H9 (cell line): ENCODE results near the gene ADAMTS2. TPM values are rescaled to one million over a fixed set of nuclear protein-coding genes. Genes with fewer than 3 reads are reported as not detected.

Source experiments
- DNase-seq: peaks from one replicate; pipeline ENCODE4 v3.0.0-alpha.2; 2017
- H2AFZ ChIP-seq: one replicate; pipeline ENCODE4 v1.6.1; 2013; ENCODE audit warnings: mild to moderate bottlenecking, low read length, control low read depth, moderate library complexity
- H2AK5ac ChIP-seq: 2 replicates; pipeline ENCODE4 v1.6.1; 2013; ENCODE audit warnings: low read length, control low read depth, mixed read lengths; ENCODE audit not compliant: insufficient read length
- H2BK120ac ChIP-seq: one replicate; pipeline ENCODE4 v1.6.1; 2013; ENCODE audit warnings: low read depth, mild to moderate bottlenecking, low read length, control low read depth, inconsistent platforms; ENCODE audit not compliant: poor library complexity, severe bottlenecking
- H2BK12ac ChIP-seq: 2 replicates; pipeline ENCODE4 v1.6.1; 2013; ENCODE audit warnings: low read length, control low read depth, mixed read lengths, low read depth; ENCODE audit not compliant: insufficient read length
- H2BK15ac ChIP-seq: 2 replicates; pipeline ENCODE4 v1.6.1; 2013; ENCODE audit warnings: low read depth, low read length, control low read depth
- H2BK20ac ChIP-seq: one replicate; pipeline ENCODE4 v1.6.1; 2013; ENCODE audit warnings: low read depth, mild to moderate bottlenecking, low read length, control low read depth, inconsistent platforms; ENCODE audit not compliant: poor library complexity, severe bottlenecking
- H2BK5ac ChIP-seq: 2 replicates; pipeline ENCODE4 v1.6.1; 2013; ENCODE audit warnings: low read length, control low read depth, mixed read lengths; ENCODE audit not compliant: insufficient read length
- H3K14ac ChIP-seq: 2 replicates; pipeline ENCODE4 v1.6.1; 2013; ENCODE audit warnings: low read length, control low read depth; ENCODE audit not compliant: insufficient read depth
- H3K18ac ChIP-seq: 2 replicates; pipeline ENCODE4 v1.6.1; 2013; ENCODE audit warnings: low read depth, mild to moderate bottlenecking, mixed read lengths, low read length, control low read depth; ENCODE audit not compliant: insufficient read length
- H3K23ac ChIP-seq: 2 replicates; pipeline ENCODE4 v1.6.1; 2013; ENCODE audit warnings: low read length, control low read depth, mixed read lengths, low read depth; ENCODE audit not compliant: insufficient read length
- H3K23me2 ChIP-seq: 2 replicates; pipeline ENCODE4 v1.6.1; 2013; ENCODE audit warnings: low read depth, mild to moderate bottlenecking, mixed read lengths, low read length, control low read depth; ENCODE audit not compliant: insufficient read length, poor library complexity, severe bottlenecking
- H3K27ac ChIP-seq: 2 replicates; pipeline ENCODE4 v1.5.1; 2013; ENCODE audit warnings: low read length, control low read depth, mixed read lengths, low read depth; ENCODE audit not compliant: insufficient read length
- H3K27me3 ChIP-seq: 2 replicates; pipeline ENCODE4 v1.6.1; 2013; ENCODE audit warnings: low read length, control low read depth, inconsistent platforms; ENCODE audit not compliant: insufficient read depth
- H3K4ac ChIP-seq: 2 replicates; pipeline ENCODE4 v1.6.1; 2013; ENCODE audit warnings: low read depth, mild to moderate bottlenecking, control low read depth, inconsistent platforms, low read length, moderate library complexity
- H3K4me1 ChIP-seq: 2 replicates; pipeline ENCODE4 v1.6.1; 2013; ENCODE audit warnings: low read length, control low read depth, inconsistent platforms; ENCODE audit not compliant: insufficient read depth
- H3K4me2 ChIP-seq: 2 replicates; pipeline ENCODE4 v1.6.1; 2013; ENCODE audit warnings: low read length, control low read depth, mixed read lengths; ENCODE audit not compliant: insufficient read length, insufficient read depth
- H3K56ac ChIP-seq: 2 replicates; pipeline ENCODE4 v1.6.1; 2013; ENCODE audit warnings: low read depth, mild to moderate bottlenecking, mixed read lengths, low read length, control low read depth; ENCODE audit not compliant: insufficient read length
- H3K79me1 ChIP-seq: 2 replicates; pipeline ENCODE4 v1.6.1; 2013; ENCODE audit warnings: low read depth, mild to moderate bottlenecking, moderate library complexity, low read length, control low read depth, inconsistent platforms; ENCODE audit not compliant: insufficient read depth, poor library complexity, severe bottlenecking
- H3K79me2 ChIP-seq: 2 replicates; pipeline ENCODE4 v1.6.1; 2013; ENCODE audit warnings: low read length, control low read depth, inconsistent platforms; ENCODE audit not compliant: insufficient read depth
- H3K9ac ChIP-seq: 2 replicates; pipeline ENCODE4 v1.6.1; 2013; ENCODE audit warnings: low read length, control low read depth, mixed read lengths; ENCODE audit not compliant: insufficient read length; ENCODE audit errors: extremely low read depth
- H3K9me3 ChIP-seq: one replicate; pipeline ENCODE4 v1.6.1; 2013; ENCODE audit warnings: low read depth, low read length, inconsistent platforms; ENCODE audit not compliant: control insufficient read depth
- H3T11ph ChIP-seq: one replicate; pipeline ENCODE4 v1.6.1; 2013; ENCODE audit warnings: mild to moderate bottlenecking, low read length, control low read depth, inconsistent platforms
- H4K20me1 ChIP-seq: one replicate; pipeline ENCODE4 v1.6.1; 2013; ENCODE audit not compliant: control insufficient read depth, insufficient read length, insufficient read depth
- H4K5ac ChIP-seq: 2 replicates; pipeline ENCODE4 v1.6.1; 2013; ENCODE audit warnings: low read depth, mild to moderate bottlenecking, mixed read lengths, low read length, control low read depth; ENCODE audit not compliant: insufficient read length
- H4K8ac ChIP-seq: replicated peaks from 2 replicates; pipeline ENCODE4 v1.6.1; 2013; ENCODE audit warnings: low read length, control low read depth, mixed read lengths, low read depth; ENCODE audit not compliant: insufficient read length
- H4K91ac ChIP-seq: 2 replicates; pipeline ENCODE4 v1.6.1; 2013; ENCODE audit warnings: low read depth, mild to moderate bottlenecking, moderate library complexity, mixed read lengths, low read length, control low read depth; ENCODE audit not compliant: insufficient read length
- H3K27ac Mint-ChIP-seq, 3 experiments: 2 replicates in 2 of 3; 3 replicates in 1 of 3; pipeline ENCODE4 v1.8.0; 2020 to 2021; ENCODE audit warnings: mixed read lengths in 3 of 3, mild to moderate bottlenecking in 1 of 3, moderate library complexity in 1 of 3
- H3K27me3 Mint-ChIP-seq: 2 replicates; pipeline ENCODE4 v1.8.0; 2021; ENCODE audit warnings: low read depth, mild to moderate bottlenecking, moderate library complexity, mixed read lengths
- H3K36me3 Mint-ChIP-seq, 3 experiments: 2 replicates in 2 of 3; 3 replicates in 1 of 3; pipeline ENCODE4 v1.8.0; 2020 to 2021; ENCODE audit warnings: low read depth in 3 of 3, mixed read lengths in 3 of 3; ENCODE audit not compliant: insufficient read depth in 1 of 3
- H3K4me1 Mint-ChIP-seq, 2 experiments: 2 replicates each; pipeline ENCODE4 v1.8.0; 2020; ENCODE audit warnings: mixed read lengths in 2 of 2
- H3K4me3 Mint-ChIP-seq, 2 experiments: 2 replicates in 1 of 2; 3 replicates in 1 of 2; pipeline ENCODE4 v1.8.0; 2020 to 2021; ENCODE audit warnings: mild to moderate bottlenecking in 2 of 2, mixed read lengths in 2 of 2, moderate library complexity in 1 of 2
- H3K9me3 Mint-ChIP-seq, 2 experiments: 2 replicates in 1 of 2; 3 replicates in 1 of 2; pipeline ENCODE4 v1.8.0; 2020; ENCODE audit warnings: mild to moderate bottlenecking in 2 of 2, mixed read lengths in 2 of 2, moderate library complexity in 1 of 2
- CTCF ChIP-seq: fragments of 200-600 bp; sonication (generic); conservative IDR thresholded peaks from 3 replicates; pipeline ENCODE4 v1.8.0; 2021; ENCODE audit warnings: antibody characterized with exemption, mild to moderate bottlenecking
- WGBS: extraction: QIAGEN DNeasy Blood & Tissue Kit; methylation state at CpG from one replicate; pipeline ENCODE4 v1.1.7; 2013; ENCODE audit warnings: missing lambda C conversion rate, low lambda C conversion rate, mixed read lengths; ENCODE audit not compliant: insufficient read length; ENCODE audit errors: extremely low coverage; 5-methylcytosine and 5-hydroxymethylcytosine counted together
- total RNA-seq: library from RNA; stranded (reverse); gene quantifications from 2 replicates; pipeline ENCODE4 v1.2.1, GENCODE V29; 2021

ADAMTS2 gene
- total RNA-seq, 1 experiment from 2014 or later: 5.4 TPM

- no peak overlapping the region for H3K27ac ChIP-seq
- no peak for TF ChIP-seq CTCF
- Mint-ChIP-seq H3K27ac (0 out of 7 replicates have a peak overlapping the region, but pooled peaks of 1 of the 3 experiments have one; percentile 5), H3K4me1 (peaks cover 10 to 20% of the 10 kb centered on the region in 2 experiments), H3K4me3 (no peak overlapping the region), H3K27me3 (peaks cover 2% of the 10 kb centered on the region), H3K9me3 (peaks cover 23 to 28% of the 10 kb centered on the region in 2 experiments), H3K36me3 (peaks cover 20 to 25% (median 24%) of the 10 kb centered on the region in 3 experiments)
- no peak overlapping the region for H3K9ac ChIP-seq
- no peak overlapping the region for H3K56ac ChIP-seq
- no peak for DNase-seq
- no peaks in the 10 kb centered on the region for H3K79me2 ChIP-seq
- no peak overlapping the region for H3T11ph ChIP-seq
- H3K4me1 ChIP-seq: no peaks in the 10 kb centered on the region
- no peak overlapping the region for H3K18ac ChIP-seq
- no peak overlapping the region for H2AFZ ChIP-seq
- no peak overlapping the region for H2BK15ac ChIP-seq
- H2AK5ac ChIP-seq: no peak overlapping the region
- no peak overlapping the region for H2BK20ac ChIP-seq
- no peaks in the 10 kb centered on the region for H4K20me1 ChIP-seq
- H3K27me3 ChIP-seq: no peaks in the 10 kb centered on the region
- H4K5ac ChIP-seq: no peak overlapping the region
- WGBS: no CpG with 5 or more reads among the region's 9 CpGs
- H3K23me2 ChIP-seq: no peaks in the 10 kb centered on the region
- H3K14ac ChIP-seq: no peak overlapping the region; the same call in 1 of the 2 replicates
- no peak overlapping the region for H3K23ac ChIP-seq
- H2BK120ac ChIP-seq: no peak overlapping the region
- peaks cover 10% of the 10 kb centered on the region for H3K9me3 ChIP-seq
- no peak overlapping the region for H4K8ac ChIP-seq
- H3K79me1 ChIP-seq: no peaks in the 10 kb centered on the region
- no peak overlapping the region for H3K4me2 ChIP-seq
- H3K4ac ChIP-seq: no peak overlapping the region
- no peak overlapping the region for H4K91ac ChIP-seq
- no peak overlapping the region for H2BK12ac ChIP-seq
- no peak overlapping the region for H2BK5ac ChIP-seq
Observed at GRCh38 chr5:179222246-179223017, 122.8 kb downstream of the ADAMTS2 start.
